SW480 (cell line): Measurements from ENCODE around the gene SGPP1.
A peak's percentile ranks its signal among the peaks of the same experiment; 100 is the strongest.
"Not testable (repeated sequence)": the region's sequence is repeated elsewhere in the genome, so short reads cannot be mapped to it uniquely, and the experiment has no call there.

Experiments used
- DNase-seq: peaks from one replicate; pipeline ENCODE4 v3.0.0-alpha.2; 2016; ENCODE audit warnings: low spot score

SGPP1 gene

DNA sequence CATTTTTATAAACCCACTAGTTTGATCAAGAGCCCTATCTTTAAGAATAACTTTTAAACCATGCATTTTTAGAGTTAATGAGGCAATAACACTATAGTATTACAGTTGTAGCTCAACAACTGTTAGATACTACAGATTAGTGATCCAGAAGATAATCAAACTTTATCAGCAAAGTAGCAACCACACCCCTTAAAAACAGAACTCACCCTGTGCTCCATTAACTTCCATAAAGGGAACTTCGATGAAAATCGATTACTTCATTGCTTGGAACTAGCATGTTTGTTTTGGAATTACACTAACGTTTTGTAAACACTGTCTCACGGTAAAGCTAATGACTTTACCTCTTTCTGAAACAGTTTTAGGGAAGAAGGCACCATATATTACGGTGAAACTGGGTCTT is 1.4 kb downstream of the SGPP1 start:
- no peak for DNase-seq

DNA sequence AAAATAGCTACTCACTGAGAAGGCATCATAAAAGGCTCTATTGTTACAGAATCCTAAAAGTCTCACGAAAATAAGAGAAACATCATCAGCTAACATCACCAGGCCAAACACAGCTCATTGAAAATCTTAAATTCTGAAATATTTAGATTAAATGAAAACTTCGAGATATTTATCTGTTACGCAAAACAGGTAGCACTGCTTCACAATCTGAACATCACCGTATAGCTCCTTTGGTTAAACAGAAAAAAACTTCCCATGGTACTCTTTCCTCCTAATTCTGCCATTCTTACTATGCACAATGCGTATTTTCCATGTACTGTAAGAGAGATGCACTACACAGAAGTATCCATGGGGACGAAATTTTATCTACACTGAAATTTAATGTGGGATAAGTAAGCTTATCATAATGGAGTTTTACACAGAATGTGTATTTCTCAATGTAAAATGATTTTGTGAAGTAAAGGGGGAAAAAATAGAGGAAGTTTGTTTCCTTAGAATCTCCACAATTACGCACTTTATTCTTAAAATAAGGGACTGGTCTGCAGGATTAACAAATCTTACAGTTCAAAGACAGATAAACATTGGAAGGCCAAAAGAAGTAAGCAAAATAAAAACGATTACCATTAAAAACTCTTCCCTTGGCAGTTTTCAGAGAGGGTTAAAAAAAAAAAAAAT is 1.9 kb downstream of the SGPP1 start:
- DNase-seq, result no peak

DNA sequence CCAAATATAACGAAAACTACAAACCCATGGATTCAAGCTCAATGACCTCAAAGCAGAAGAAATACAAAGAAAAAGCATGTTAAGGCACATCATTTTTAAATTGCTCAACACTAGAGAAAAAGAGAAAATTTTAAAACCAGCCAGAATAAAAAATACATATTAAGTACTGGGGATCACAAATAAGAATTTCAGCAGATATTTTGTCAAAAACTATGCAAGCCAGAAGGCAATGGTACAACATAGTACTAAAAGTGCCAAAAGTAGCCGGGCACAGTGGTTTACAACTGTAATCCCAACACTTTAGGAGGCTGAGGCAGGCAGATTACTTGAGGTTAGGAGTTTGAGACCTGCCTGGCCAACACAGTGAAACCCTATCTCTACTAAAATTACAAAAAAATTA is 10.2 kb downstream of the SGPP1 start:
- DNase-seq, result peak; percentile 60

DNA sequence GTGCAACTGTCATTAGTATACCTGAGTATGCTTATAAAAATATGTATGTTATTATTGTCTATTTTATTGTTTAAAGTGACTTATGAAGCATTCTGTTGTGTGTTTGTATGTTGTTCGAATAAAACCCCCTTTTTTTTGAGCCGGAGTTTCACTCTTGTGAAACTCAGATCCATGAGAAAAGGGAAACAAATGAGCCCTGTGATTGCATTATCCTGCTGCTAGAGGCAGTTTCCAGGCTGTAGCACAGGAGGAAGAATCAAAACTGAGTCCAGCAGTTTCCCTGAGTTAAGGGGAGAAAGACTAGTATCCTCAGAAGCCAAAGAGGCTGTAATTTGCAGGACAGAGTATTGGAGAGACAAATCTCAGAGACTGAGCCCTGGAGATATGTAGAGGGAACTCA is 12.5 kb downstream of the SGPP1 start:
- DNase-seq, result no peak

DNA sequence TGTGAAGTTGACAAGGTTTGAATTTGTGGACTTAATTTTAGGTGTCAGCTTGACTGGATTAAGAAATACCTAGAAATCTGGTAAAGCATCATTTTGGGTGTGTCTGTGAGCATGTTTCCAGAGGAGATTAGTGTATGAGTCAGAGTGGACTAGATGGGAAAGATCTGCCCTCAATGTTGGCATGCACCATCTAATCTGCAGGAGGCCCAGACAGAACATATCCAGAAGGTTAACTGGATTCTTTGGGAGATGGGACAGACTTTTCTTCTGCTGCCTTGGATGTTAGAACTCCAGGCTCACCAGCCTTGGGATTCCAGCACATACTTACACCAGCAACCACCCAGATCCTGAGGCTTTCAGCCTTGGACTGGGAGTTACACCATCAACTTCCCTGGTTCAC is 14.1 kb downstream of the SGPP1 start:
- DNase-seq, result no peak

DNA sequence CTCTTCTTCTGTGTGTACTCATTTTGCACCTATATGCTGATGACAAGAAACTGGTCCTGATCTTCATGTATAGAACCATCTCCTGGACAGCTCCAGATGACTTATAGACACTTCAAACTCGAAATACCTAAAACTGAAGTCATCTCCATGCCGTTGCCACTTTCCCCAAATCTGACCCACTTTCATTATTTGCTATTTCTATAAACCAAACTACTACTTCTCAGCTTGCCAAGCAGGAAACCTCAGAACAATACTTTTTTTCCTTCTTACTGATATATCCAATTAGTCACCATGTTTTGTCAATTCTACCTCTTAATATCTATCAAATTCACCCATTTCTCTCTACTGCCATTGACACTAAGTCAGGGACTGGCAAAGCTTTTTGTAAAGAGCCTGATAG is 14.8 kb downstream of the SGPP1 start:
- DNase-seq, result no peak

DNA sequence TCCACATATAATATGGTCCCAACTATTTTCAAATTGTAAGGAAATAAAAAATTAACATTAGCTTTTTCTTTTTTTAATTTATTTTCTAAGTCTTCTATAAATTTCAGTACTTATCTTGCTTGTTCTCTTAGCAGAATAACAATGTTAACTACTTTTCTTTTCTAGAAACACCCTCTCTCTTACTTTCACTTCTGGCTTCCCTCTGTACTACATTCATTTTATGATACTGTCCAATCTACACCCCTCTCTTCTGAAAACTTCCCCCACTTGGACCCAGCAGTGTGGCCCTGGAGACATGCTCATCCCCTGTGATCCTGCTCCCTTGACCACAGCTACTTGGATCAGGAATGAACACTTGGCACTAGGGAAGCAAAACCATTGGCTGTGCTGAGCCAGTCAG is 15.7 kb downstream of the SGPP1 start:
- DNase-seq, result no peak

DNA sequence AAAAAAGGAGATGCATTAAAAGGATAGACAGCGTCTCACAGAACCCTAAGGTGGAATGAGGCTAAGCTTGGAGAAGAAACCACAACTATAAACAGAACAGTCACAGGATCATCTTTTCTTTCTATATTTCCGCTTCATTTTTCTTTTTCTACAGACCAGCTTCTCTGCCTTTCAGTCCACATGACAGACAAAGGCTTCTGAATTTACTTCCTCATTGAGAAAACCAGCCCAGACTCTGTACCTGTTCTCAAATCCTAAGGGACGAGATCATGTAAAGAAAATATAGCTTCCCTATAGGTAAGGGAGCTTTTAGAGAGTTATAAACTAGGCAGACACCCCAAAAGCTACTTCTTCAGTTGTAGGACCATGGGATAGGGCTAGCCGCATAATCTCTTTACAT is 17.4 kb downstream of the SGPP1 start:
- no peak for DNase-seq

DNA sequence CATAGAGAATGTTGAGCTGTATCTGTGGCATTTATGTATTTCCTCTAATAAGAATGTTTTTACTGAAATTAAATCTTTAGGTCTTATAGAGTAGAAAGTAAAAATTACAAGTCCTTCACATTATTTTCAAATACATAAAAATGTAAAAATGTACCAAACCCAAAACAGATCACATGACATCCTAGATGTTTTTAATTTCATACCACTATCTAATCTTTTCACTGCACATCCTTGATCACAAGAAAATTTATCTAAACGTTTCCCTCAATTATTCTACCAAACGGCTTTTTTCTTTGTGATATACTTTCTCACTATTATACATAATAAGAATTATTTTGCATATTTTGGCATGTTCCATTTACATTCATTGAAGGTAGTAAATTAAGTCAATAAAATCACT is 18.3 kb downstream of the SGPP1 start:
- no peak for DNase-seq

DNA sequence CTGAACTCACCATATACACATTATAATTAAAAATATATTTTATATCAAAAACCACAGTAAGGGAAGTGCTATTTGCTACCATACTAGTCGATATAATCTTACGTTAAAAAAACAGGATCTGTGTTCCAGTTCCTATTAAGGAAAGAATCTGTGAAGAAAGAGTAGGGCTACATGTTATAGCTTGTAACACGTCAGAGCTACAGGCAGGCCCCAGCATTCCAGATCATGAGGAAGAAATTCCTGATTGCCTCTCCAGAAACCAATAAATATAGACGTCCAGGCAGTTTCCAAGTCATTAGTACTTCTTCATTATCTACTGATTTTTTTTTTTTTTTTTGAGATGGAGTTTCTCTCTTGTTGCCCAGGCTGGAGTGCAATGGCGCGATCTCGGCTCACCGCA is 20.6 kb downstream of the SGPP1 start:
- DNase-seq, result no peak

DNA sequence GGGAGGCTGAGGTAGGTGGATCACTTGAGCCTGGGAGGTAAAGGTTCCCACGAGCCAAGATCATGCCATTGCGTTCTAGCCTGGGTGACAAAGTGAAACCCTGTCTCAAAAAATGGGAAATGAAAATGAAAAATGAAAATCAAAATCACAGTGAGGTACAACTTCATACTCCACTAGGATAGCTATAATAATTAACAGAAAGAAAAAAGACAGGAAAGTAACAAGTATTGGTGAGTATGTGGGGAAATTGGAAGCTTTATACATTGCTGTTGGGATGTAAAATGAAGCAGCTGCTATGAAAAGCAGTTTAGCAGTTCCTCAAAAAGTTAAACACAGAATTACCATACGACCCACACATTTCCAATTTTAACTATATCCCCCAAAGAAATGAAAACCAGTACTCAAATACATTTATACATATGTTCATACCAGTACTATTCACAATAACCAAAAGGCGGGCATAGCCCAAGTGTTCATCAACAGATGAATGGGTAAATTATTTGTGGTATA is 22.2 kb downstream of the SGPP1 start:
- no peak for DNase-seq

DNA sequence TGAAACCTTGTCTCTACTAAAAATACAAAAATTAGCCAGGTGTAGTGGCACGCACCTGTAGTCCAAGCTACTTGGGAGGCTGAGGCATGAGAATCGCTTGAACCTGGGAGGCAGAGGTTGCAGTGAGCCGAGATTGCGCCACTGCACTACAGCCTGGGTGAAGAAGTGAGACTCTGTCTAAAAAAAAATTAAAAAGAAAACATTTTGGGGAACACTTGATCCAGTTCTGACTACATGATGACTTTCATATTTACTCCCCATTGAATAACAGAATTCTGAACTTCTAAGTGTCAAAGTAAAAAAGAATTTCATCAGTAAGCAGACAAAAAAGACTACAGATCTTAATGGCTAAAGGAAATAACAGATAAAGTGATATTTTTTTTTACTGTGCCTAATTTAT is 25.3 kb downstream of the SGPP1 start:
- DNase-seq, result not testable (repeated sequence)

DNA sequence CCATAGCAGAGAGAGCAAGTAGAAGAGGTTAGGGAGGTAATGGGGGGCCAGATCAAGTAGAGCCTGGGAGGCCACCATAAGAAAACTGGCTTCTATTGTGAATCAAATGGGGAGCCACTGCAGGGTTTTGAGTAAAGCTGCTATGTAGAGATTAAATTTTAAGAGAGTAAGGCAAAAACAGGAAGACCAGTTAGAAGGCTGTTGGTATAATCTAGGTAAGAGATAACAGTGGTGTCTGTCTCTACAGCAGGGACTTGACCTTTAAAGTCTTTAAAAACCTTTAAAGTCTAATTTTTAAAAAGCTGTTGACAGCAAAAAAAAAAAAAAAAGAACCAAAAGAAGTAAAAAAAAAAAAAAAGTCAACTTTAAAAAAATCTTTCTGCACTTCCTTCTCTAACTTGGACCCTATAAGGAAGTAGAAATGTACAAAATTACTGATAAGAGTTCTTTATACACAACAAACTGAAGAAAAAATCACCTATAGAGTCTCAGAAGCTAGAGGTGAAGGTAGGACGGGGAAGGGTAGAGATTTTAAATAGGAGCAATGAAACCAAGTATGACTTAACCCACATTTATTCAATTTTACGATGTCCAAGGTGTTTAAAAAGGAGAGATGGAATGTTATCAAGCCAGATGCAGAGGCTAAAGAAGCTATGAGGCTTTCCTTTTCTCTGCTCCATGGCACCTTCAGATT is 26.1 kb downstream of the SGPP1 start:
- no peak for DNase-seq

DNA sequence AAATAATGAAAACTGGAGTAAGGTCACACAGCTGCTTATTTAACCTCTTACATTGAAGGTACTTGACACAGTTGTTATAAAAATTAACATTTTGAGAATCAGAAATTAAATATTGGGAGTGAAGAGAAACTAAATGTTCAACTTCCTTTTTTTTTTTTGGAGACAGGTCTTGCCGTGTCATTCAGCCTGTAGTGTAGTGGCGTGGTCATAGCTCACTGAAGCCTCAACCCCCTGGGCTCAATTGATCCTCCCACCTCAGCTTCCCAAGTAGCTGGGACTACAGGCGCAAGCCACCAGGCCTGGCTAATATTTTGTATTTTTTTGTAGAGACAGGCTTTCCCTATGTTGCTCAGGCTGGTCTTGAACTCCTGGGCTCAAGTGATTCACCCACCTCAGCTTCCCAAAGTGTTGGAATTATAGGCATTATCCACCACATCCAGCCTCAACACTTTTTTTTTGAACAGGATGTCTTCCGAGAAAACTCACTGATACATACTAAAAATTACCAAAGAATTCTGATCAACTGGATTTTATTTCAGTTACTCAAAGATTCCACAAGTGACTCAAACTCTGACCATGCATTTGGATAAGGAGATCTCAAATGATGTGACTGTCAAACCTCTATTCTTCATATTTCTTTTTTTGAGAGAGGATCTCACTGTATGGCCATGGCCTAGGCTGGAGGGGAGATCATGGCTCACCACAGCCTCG is 35.4 kb downstream of the SGPP1 start:
- no peak for DNase-seq

DNA sequence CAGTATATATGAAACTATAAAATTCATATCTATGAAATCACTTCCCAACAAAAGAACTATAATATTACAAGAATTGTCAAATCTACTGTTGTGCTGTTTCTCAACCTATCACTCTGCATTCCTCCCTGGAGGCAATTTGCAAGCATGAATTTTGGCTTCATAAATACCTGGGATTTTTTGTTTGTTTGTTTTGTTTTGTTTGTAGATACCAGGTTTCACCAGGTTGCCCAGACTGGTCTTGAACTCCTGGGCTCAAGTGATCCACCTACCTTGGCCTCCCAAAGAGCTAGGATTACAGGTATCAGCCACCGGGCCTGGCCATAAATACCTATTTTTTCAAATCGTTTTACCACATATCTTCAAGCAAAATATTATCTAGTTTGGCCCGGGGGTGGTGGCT is 38.7 kb downstream of the SGPP1 start:
- no peak for DNase-seq

DNA sequence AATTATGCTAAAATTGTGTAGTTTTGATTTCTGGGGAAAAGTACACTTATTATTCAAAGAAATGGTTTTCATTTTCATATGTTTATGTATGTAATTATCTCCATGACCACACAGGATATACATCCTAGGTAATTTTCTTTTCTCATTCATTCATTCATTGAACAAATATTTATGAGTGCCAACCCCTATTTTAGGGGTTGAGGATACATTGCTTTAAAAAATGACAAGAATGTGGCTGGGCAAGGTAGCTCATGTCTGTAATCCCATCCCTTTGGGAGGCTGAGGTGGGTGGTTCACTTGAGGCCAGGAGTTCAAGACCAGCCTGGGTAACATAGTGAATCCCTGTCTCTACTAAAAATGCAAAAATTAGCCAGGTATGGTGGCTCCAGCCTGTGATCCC is 40.9 kb downstream of the SGPP1 start:
- DNase-seq, result no peak

DNA sequence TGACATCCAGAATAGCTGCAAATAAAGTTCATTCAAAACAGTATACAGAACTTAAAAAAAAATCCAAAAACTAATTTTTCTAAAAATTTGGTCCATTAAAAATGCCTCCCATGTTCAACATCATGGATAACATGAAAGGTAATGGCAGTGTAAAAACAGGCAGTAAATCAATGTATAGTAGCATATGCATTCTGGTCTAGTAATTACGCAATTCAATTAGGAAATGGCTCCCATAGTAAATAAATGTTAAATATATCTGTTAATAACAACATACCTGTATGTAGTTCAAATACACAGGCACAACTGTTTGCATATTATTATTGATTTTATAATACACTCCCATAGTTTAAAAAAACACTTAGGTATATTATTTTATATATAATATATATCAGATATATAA is 42.5 kb downstream of the SGPP1 start:
- no peak for DNase-seq

DNA sequence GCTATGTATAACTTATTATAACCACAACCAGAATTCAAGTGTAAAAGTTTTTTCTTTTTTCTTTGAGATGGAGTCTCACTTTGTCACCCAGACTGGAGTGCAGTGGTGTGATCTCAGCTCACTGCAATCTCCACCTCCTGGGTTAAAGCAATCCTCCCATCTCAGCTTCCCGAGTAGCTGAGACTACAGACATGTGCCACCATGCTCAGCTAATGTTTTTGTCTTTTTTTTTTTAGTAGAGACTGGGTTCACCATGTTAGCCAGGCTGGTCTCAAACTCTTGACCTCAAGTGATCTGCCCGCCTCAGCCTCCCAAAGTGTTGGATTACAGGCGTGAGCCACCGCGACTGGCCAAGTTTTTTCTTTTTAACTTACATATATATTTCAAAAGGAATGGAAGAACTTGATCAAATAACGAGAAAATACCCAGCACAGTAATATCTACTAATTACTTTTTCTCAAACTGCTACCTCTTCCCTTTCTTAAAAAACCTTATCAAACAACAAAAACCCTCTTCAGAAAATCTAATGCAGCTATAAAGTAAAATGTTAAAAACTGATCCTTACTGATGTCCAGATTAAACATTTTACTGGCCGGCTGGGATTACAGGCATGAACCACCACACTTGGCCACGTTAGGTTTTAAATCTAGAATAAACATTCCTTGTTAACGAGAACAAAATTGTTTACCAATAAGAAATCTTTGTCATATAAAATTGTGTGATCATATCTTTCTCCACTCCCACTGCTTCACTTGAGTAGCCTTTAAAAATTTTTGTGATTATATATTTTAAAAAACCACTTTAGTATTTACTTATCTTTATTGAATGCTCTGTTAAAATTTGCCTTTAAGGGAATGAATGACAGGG is 44.9 kb downstream of the SGPP1 start:
- DNase-seq, result no peak

DNA sequence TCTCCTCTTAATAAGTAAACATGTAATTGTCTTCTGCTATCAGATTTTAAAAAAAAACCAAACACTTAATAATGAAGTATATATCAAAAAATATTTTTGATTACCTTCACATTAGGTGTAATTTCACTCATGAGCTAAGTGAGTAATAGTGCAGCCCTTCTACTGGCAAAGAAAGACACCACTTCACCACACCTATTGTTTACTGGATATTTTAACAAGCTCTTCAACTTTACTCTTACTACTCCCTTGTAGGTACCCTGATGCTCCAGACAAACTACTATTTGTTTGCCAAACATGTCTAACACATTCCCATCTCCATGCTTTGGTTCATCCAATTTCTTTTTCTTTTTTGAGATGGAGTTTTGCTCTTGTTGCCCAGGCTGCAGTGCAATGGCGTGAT is 49.3 kb downstream of the SGPP1 start:
- no peak for DNase-seq

DNA sequence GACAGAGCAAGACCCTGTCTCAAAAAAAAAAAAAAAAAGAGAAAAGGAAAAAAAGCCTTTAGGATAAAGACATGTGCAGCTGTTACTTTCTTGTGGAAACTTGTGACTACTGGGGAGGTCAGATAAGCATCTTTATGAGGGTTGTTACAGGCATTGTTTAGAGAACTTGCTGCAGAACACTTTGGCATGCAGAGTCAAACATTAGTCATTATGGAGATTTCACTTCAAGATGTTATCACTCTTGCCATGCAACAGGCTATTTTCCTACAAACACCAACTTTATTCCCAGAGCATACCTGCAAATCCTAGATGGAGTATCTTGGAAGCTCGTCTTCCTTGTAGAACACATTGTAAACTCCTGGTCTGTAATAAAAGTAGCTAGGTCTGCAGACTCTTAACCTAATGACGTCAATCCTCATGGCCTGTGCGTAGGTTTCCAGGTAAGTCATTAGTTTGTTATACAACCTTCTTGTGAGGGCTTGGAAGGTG is 49.9 kb downstream of the SGPP1 start:
- DNase-seq, result no peak

DNA sequence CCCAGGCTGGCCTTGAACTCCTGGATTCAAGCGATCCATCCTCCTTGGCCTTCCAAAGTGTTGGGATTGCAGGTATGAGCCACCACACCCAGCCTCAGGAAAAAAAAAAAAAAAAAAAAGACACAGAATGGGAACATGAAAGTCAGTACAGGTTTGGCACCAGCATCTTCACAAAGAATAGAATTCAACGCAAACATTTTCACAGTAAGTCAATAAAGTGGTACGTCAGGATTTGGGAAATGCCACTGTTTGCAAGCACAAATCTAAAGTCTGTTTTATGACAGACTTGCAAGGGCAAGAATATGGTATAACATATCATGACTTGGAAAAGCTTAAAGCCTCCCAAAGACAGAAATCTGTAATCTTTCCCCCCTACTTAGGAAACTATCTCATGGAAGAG is 51.2 kb downstream of the SGPP1 start:
- no peak for DNase-seq

DNA sequence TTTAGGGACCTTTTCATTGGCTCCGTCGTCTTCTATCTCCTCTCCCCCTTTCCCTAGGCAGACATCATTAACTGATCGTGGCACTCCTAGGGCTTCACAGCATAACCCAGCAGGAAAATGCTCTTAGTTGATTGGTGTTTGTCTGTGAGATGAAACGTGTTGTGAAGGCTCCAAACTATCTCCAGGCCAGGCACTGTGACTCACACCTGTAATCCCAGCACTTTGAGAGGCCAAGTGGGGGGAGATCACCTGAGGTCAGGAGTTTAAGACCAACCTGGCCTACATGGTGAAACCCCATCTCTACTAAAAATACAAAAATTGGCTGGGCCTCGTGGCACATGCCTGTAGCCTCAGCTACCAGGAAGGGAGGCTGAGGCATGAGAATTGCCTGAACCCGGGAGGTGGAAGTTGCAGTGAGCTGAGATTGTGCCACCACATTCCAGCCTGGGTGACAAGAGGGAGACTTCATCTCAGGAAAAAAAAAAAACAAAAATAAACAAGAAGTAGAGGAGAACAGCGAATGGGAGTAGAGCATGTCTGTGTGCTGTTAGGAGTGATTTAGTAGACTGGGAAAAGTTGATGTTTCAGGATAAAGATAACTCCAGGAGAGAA is 53.9 kb downstream of the SGPP1 start:
- no peak for DNase-seq
